Panc1 (cell line): ENCODE results near the gene NUDT9.

Experiments
- POLR2AphosphoS5 ChIP-seq: IDR thresholded peaks from 2 replicates; pipeline ENCODE4 v1.6.1; 2012; ENCODE audit warnings: mild to moderate bottlenecking, low read depth, low read length, moderate library complexity
- TCF7L2 ChIP-seq: IDR thresholded peaks from 2 replicates; pipeline ENCODE4 v1.6.1; 2011; ENCODE audit warnings: mild to moderate bottlenecking, low read depth, low read length, inconsistent platforms
- TF ChIP-seq, protein P1 (sequence below): fragments of 450-650 bp; IDR thresholded peaks from 2 replicates; pipeline ENCODE4 v1.5.1; 2017; ENCODE audit warnings: mild to moderate bottlenecking
- TF ChIP-seq, protein P2 (sequence below), 2 experiments: IDR thresholded peaks; 2 replicates each; pipeline ENCODE4 v1.6.1; 2011 to 2012; ENCODE audit warnings: low read depth in 2 of 2, control low read depth in 1 of 2, low read length in 1 of 2, mild to moderate bottlenecking in 1 of 2, moderate library complexity in 1 of 2; ENCODE audit not compliant: insufficient read depth in 1 of 2

DNA sequence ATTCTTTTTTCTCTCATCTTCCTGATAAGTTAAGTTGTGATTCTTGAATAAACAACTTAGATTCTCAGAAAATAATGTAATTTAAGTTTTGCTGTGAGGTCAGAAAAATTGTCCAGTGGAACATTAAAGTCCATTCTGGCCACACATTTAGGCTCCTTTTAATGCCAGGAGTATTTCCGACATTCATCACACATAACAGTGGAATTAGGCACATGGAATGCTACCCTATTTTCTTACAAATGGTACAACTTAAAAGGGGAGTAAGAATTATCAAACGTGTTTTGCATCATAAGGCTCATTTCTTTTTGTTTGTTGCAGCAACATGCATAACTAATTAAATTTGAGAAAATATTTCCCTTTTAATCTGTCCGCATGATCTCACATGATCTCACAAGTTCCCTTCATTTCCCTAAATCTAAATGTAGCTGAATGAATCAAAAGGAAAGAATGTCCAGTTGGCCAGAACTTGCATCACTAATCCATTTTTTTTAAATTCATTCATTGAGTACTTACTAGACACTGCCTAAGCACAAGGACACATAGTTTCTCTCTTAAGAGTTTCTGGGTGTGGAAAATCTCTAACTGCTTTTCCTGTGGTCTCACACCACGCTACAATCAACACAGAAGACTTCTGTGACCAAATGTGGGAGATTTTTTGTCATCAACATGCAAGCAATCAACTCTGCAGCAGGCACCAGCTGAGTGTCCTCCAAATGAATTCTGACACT lies 84.8 kb downstream of the NUDT9 start:
- TF ChIP-seq POLR2AphosphoS5: no peak
- TF ChIP-seq, protein P1, sequence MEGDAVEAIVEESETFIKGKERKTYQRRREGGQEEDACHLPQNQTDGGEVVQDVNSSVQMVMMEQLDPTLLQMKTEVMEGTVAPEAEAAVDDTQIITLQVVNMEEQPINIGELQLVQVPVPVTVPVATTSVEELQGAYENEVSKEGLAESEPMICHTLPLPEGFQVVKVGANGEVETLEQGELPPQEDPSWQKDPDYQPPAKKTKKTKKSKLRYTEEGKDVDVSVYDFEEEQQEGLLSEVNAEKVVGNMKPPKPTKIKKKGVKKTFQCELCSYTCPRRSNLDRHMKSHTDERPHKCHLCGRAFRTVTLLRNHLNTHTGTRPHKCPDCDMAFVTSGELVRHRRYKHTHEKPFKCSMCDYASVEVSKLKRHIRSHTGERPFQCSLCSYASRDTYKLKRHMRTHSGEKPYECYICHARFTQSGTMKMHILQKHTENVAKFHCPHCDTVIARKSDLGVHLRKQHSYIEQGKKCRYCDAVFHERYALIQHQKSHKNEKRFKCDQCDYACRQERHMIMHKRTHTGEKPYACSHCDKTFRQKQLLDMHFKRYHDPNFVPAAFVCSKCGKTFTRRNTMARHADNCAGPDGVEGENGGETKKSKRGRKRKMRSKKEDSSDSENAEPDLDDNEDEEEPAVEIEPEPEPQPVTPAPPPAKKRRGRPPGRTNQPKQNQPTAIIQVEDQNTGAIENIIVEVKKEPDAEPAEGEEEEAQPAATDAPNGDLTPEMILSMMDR: no peak
- TF ChIP-seq TCF7L2: no peak
- TF ChIP-seq, protein P2, sequence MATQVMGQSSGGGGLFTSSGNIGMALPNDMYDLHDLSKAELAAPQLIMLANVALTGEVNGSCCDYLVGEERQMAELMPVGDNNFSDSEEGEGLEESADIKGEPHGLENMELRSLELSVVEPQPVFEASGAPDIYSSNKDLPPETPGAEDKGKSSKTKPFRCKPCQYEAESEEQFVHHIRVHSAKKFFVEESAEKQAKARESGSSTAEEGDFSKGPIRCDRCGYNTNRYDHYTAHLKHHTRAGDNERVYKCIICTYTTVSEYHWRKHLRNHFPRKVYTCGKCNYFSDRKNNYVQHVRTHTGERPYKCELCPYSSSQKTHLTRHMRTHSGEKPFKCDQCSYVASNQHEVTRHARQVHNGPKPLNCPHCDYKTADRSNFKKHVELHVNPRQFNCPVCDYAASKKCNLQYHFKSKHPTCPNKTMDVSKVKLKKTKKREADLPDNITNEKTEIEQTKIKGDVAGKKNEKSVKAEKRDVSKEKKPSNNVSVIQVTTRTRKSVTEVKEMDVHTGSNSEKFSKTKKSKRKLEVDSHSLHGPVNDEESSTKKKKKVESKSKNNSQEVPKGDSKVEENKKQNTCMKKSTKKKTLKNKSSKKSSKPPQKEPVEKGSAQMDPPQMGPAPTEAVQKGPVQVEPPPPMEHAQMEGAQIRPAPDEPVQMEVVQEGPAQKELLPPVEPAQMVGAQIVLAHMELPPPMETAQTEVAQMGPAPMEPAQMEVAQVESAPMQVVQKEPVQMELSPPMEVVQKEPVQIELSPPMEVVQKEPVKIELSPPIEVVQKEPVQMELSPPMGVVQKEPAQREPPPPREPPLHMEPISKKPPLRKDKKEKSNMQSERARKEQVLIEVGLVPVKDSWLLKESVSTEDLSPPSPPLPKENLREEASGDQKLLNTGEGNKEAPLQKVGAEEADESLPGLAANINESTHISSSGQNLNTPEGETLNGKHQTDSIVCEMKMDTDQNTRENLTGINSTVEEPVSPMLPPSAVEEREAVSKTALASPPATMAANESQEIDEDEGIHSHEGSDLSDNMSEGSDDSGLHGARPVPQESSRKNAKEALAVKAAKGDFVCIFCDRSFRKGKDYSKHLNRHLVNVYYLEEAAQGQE (IDR thresholded peaks at IDR 0.05; ENCODE audit: insufficient read depth in 1 of 2, low read depth in 2 of 2, low read length in 1 of 2): no peak
